Stimulated activated CD4-positive, alpha-beta T cell treated with anti-CD3 and anti-CD28 coated beads, Interleukin-2, amount 100 ng/mL, for 4 hours (primary cell): ENCODE measurements around the gene STX2.
"Not testable (repeated sequence)": the region's sequence is repeated elsewhere in the genome, so short reads cannot be mapped to it uniquely, and the experiment has no call there.

ENCODE experiments used
- DNase-seq: peaks from one replicate; pipeline ENCODE4 v3.0.0-alpha.2; 2020; ENCODE audit warnings: low read depth

The STX2 gene

GRCh38 chr12:130870442-130871285, 31.6 kb upstream of the STX2 start:
- peak; percentile 58 for DNase-seq

- no peak for DNase-seq
These were observed 29.4 kb upstream of the STX2 start for GRCh38 chr12:130868412-130868811.

DNA sequence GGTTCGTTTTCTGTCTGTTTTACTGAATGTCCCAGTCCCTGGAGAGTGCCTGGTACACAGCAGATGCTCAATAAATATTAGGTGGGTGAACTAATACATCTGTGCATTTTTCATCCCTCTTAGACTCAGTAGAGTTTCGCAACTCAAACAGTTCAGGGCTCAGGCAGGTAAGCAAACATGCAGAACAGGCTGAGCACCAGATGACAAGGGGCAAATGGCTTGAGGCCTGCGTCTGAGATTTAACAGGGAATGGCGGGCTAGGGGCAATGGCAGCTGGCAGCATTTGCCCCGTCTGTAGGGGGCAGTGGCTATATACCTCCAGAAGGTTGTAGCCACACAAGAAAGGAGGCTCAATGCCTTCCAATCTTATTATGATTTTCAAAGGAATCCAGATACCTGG, 24.2 kb upstream of the STX2 start:
- no peak for DNase-seq

DNA sequence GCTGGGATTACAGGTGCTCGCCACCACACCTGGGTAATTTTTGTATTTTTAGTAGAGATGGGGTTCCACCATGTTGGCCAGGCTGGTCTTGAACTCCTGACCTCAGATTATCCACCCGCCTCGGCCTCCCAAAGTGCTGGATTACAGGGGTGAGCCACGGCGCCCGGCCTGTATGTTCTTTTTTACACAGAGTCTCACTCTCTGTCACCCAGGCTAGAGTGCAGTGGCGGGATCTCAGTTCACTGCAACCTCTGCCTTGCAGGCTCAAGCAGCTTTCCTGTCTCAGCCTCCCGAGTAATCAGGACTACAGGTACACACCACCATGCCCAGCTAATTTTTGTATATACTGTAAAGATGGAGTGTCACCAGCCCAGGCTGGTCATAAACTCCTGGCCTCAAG, 23.7 kb upstream of the STX2 start:
- DNase-seq, result not testable (repeated sequence)

- DNase-seq, result no peak
These were observed 23.1 kb upstream of the STX2 start for GRCh38 chr12:130862161-130862560.

DNA sequence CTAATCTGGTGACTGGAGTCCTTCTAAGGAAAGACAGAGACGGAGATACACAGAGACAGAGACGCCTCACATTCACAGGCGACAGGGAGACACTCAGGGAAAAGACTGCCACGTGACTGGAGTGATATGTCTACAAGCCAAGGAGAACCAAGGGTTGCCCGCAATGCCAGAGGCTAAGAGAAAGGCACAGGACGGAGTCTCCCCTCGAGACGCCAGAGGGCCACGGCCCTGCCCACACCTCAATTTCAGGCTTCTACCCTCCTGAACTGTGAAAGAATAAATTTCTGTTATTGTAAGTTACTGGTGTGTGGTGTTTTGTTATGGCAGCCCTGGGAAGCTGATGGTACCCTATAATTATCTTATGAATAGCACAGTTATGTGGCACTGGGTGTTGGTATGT, 21.3 kb upstream of the STX2 start:
- no peak for DNase-seq

DNA sequence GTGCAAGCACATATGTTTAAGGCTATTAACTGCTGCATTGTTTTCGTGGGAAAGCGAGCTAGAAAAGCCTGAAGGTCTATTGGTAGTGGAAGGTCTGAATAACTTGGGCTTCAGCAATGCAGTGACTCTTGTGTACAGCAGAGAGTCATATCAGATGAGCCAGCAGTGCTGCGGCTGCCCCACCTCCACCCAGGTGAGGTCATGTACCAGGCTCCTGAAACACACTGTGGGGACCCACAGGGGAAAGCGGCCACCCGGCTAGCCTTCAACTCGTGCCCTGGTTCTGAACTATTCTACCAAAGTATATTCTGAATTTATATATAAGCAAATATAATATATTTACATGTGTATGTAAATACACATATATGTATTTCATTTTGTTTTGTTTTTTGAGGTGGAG, 20.1 kb upstream of the STX2 start:
- no peak for DNase-seq

- no peak for DNase-seq
These were observed 19.0 kb upstream of the STX2 start for GRCh38 chr12:130858084-130858483.

- no peak for DNase-seq
These were observed 17.0 kb upstream of the STX2 start for GRCh38 chr12:130856088-130856487.

DNA sequence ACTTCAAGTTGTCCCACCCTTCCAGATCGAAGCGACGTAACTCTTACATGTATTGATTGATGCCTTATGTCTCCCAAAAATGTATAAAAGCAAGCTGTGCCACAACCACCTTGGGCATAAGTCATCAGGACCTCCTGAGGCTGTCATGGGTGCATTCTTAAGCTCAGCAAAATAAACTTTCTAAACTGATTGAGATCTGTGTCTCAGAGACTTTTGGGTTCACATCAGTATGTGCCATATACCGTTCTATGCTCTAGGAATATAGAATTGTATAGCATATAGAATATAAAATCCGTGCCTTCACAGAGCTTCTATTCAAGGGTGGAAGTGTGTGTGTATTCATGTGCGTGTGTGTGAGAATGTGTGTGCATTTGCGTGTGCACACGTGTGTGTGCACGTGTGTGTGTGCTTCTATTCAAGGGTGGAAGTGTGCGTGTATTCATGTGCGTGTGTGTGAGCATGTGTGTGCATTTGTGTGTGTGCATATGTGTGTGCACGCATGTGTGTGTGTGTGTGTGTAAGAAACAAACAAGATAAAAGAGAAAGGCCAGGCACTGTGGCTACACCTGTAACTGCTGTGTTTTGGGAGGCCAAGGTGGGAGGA, 11.5 kb upstream of the STX2 start:
- DNase-seq, result no peak

DNA sequence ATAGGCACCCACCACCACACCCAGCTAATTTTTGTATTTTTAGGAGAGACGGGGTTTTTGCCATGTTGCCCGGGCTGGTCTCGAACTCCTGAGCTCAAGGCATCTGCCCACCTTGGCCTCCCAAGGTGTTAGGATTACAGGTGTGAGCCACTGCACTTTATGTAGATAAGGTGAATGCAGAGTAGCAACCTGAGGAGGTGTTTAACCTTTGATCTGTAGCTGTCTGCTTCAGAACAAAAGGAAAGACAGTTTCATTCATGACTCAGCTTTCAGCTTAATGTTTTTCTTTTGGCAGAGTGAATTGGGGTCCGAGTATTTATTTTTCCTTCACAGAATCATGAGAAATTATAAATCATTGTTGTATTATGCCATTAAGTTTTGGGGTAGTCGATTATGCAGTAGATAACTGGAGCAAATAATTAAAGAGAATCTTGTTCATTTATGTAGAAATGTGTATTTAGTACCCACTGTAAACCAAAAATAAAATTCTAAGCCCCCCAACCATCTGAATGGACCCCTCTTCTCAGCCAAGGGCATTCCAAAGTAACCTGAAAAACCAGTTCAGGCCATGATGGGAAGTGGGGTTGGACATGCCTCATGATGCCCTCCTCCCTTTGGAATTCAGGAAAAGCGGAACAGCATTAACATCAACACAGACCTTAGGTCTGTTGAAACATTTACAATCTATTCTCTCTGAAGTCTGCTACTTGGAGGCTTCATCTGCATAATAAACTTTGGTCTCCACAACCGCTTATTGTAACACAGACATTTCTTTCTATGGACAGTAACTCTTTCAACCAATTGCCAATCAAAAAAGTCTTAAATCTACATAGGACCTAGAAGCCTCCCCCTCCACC, 10.7 kb upstream of the STX2 start:
- no peak for DNase-seq

- DNase-seq, result not testable (repeated sequence)
These were observed 9.8 kb upstream of the STX2 start for GRCh38 chr12:130848785-130849305.

DNA sequence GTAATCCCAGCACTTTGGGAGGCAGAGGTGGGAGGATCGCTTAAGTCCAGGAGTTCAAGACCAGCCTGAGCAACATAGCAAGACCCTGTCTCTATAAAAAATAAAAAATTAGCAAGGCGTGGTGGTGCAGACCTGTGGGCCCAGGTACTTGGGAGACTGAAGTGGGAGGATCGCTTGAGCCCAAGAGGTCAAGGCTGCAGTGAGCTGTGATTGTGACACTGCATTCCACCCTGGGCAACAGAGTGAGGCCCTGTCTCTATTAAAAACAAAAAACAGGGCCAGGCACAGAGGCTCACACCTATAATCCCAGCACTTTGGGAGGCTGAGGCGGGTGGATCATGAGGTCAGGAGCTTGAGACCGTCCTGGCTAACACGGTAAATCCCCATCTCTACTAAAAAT, 9.1 kb upstream of the STX2 start:
- not testable (repeated sequence) for DNase-seq

DNA sequence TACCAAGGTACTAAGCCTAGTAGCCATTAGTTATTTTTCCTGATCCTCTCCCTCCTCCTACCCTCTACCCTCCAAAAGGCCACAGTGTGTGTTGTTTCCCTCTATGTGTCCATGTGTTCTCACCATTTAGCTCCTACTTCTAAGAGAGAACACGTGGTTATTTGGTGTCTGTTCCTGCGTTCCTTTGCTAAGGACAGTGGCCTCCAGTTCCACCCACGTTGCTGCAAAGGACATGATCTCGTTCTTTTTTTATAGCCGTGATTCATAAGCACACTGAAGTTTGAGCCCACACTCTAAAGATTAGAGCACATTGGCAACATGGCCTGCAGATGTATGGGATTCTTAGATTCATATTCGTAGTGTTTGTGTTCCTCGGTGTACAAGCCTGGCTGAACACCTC, 8.1 kb upstream of the STX2 start:
- DNase-seq, result no peak

DNA sequence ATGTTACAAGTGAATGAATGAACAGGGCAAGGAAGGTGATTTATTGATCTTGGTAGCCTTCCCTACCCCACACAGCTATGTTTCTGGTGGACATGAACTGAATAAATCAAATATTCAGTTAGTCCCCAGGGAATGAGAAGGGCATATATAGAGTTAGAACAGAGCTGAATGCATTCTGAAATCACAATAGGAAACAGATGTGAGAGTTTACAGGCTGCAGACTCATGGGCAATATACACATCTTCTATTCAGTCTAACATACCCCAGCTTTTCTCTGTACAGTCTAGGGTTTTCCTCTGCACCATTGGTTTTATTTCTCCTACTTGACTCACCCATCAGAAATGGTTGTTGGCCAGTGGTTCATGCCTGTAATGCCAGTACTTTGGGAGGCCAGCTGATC, 7.3 kb upstream of the STX2 start:
- no peak for DNase-seq

DNA sequence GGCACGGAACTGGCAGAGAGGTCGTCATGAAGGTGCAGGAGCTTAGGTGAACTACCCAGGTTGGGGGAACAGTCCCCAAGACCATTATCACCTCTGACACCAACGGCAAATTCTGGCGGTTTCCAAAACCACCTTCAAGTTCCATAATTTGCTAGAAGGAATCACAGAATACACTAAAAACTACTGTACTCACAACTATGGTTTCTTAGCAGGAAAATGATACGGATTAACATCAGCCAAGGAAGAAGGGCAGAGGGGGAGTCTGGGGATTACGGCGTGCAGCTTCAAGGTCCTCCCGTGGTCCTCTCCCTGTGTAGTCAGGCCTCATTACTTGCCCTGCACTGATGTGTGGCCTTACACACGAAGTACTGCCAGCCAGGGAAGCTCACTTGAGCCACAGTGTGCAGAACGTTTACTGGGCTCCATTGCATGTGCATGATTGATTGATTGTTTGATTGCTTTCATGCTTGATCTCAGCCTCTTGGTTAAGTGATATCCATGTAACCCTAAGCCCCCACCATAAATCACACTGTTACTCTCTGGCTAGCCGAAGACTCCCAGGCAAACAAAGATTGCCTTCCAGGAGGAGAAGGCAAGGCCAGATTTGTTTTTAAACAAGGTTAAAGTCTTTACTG, 837 bp upstream of the STX2 start:
- no peak for DNase-seq

DNA sequence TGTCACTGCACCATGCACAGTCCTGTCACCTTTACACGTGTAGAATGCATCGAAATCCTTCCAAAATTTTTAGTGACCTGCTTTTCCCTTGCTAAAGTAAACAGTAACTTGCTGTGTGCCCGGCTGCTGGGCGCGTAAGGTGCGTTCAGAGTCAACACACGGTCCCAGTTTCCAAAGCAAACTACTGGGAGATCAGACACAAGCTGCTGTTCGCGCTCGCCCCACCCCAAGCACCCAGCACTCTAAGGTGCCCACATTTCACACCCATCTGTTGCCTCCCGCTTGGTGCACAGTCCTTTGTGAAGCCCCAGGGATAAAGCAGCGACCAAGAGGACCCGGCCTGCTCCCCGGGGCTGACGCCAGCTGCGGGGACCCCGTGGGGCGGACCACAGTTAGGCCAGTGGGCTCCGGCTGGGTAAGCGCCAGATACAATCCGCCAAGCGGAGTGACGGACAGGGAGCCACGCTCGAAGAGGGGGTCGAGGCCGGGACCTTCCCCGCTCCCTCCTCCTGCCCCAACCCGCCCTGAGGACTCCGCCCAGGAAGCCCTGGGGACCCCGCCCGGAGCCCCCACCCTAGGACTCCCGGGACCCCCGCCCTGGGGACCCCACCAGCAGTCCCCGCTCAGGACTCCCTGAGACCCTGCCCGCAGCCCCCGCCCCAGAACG, 633 bp downstream of the STX2 start:
- DNase-seq, result no peak

GRCh38 chr12:130835436-130835835, 3.6 kb downstream of the STX2 start:
- DNase-seq, result no peak

DNA sequence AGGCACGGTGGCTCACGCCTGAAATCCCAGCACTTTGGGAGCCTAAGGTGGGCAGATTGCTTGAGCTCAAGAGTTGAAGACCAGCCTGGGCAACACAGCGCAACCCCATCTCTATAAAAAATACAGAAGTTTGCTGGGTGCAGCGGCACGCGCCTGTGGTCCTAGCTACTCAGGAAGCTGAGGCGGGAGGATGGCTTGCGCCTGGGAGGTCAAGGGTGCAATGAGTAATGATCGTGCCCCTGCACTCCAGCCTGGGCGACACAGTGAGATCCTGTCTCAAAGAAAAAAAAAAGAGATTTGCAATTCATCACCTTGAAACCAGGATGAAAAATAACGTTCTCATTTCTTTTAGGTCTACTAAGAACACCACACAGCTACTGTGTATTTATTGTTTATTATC, 4.0 kb downstream of the STX2 start:
- DNase-seq, result no peak

- no peak for DNase-seq
These were observed 6.4 kb downstream of the STX2 start for GRCh38 chr12:130832561-130833209.

DNA sequence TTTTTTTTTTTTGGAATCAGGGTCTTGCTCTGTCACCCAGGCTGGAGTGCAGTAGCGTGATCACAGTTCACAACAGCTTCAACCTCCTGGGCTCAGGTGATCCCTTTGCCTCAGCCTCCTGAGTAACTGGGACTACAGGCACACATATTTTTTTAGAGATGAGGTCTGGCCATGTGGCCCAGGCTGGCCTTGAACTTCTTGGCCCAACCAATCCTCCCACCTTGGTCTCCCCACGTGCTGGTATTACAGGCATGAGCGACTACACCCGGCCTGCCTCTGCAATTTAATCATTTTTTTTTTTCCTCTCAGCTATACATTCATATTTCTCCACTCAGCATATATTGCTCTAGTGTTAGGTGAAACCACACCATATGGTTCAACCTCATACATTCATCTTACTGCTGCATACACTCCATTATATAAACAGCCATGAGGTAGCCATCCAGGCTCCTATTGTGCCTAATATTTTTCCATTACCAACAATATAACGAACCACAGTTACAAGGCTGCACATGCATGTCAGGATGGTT, 7.1 kb downstream of the STX2 start:
- DNase-seq, result no peak
